HG03066 (cell line): Measurements from ENCODE around the gene CDK14.
"Not testable (repeated sequence)": the region's sequence is repeated elsewhere in the genome, so short reads cannot be mapped to it uniquely, and the experiment has no call there.

Experiments used
- ATAC-seq: cut with Tn5 transposase; IDR thresholded peaks from one replicate; pipeline ENCODE4 v1.9.1; 2021; ENCODE audit warnings: low read depth; ENCODE audit not compliant: unreplicated experiment

CDK14 gene

GRCh38 chr7:90713628-90714027 lies 117.5 kb downstream of the CDK14 start:
- ATAC-seq: no peak

GRCh38 chr7:90715067-90715466 lies 118.9 kb downstream of the CDK14 start:
- ATAC-seq: peak; percentile 60

GRCh38 chr7:90717296-90718060 lies 121.4 kb downstream of the CDK14 start:
- ATAC-seq: no peak

GRCh38 chr7:90719155-90719554 lies 123.0 kb downstream of the CDK14 start:
- ATAC-seq: no peak

GRCh38 chr7:90720984-90721760 lies 125.1 kb downstream of the CDK14 start:
- ATAC-seq: no peak

- ATAC-seq: no peak
Measured at GRCh38 chr7:90721869-90722431, 125.8 kb downstream of the CDK14 start.

- ATAC-seq: no peak
Measured at GRCh38 chr7:90723233-90723632, 127.1 kb downstream of the CDK14 start.

GRCh38 chr7:90723866-90724265 lies 127.7 kb downstream of the CDK14 start:
- no peak for ATAC-seq

GRCh38 chr7:90726120-90726519 lies 130.0 kb downstream of the CDK14 start:
- no peak for ATAC-seq

- ATAC-seq: no peak
Measured at GRCh38 chr7:90726623-90727022, 130.5 kb downstream of the CDK14 start.

GRCh38 chr7:90727412-90727811 lies 131.3 kb downstream of the CDK14 start:
- ATAC-seq: no peak

GRCh38 chr7:90728568-90728967 lies 132.4 kb downstream of the CDK14 start:
- no peak for ATAC-seq

GRCh38 chr7:90735611-90736280 lies 139.6 kb downstream of the CDK14 start:
- not testable (repeated sequence) for ATAC-seq

- ATAC-seq: no peak
Measured at GRCh38 chr7:90736316-90736715, 140.2 kb downstream of the CDK14 start.

GRCh38 chr7:90736968-90737939 lies 141.1 kb downstream of the CDK14 start:
- ATAC-seq: peak; percentile 95

- ATAC-seq: no peak
Measured at GRCh38 chr7:90738249-90738648, 142.1 kb downstream of the CDK14 start.

GRCh38 chr7:90739716-90740115 lies 143.6 kb downstream of the CDK14 start:
- ATAC-seq: no peak

GRCh38 chr7:90740386-90740785 lies 144.3 kb downstream of the CDK14 start:
- ATAC-seq: no peak

GRCh38 chr7:90743626-90744025 lies 147.5 kb downstream of the CDK14 start:
- no peak for ATAC-seq

GRCh38 chr7:90747516-90747915 lies 151.4 kb downstream of the CDK14 start:
- no peak for ATAC-seq
